Measurements from ENCODE around the gene RSU1.

GRCh38 chr10:16799621-16800020 lies 17.6 kb downstream of the RSU1 start:
- no peak for TF ChIP-seq CTCF (conservative IDR thresholded peaks at IDR 0.05 in 1 of 2, IDR thresholded peaks at IDR 0.05 in 1 of 2; ENCODE audit: low read depth in 1 of 2, low read length in 2 of 2)
- TF ChIP-seq EZH2 (IDR thresholded peaks at IDR 0.05; ENCODE audit: low read length, missing control alignments) = no peak
